ENCODE measurements around the gene MYO9A. TPM values are rescaled to one million over a fixed set of nuclear protein-coding genes. Genes with fewer than 3 reads are reported as not detected.

MYO9A gene
- total and polyA plus RNA-seq, 5 donors, result 4.9 to 35.8 (median 33.9) TPM

GRCh38 chr15:71815301-71815700, 302.6 kb downstream of the MYO9A start:
- intact Hi-C loops (cut with DNase I), result no loop called here
- ATAC-seq (no peak), DNase-seq (no peak)
- H3K4me3 ChIP-seq (ENCODE audit: low read length), result no peak overlapping the region
- H3K4me1 ChIP-seq (ENCODE audit: control insufficient read depth, insufficient read depth, low read length), result no peaks in the 10 kb centered on the region
- no peaks in the 10 kb centered on the region for H3K27me3 ChIP-seq (ENCODE audit: control insufficient read depth, insufficient read depth)
- WGBS, result 84% methylated on average over 3 of the region's 3 CpGs
- no peak overlapping the region for H3K27ac ChIP-seq (ENCODE audit: low read length)
- H3K9me3 ChIP-seq (ENCODE audit: control insufficient read depth, low read length), result no peaks in the 10 kb centered on the region

GRCh38 chr15:71813723-71814470, 304.1 kb downstream of the MYO9A start:
- DNase-seq, result peak in 1 of 3 donors; percentile 61
- Histone ChIP-seq H3K4me1 (ENCODE audit: control insufficient read depth, insufficient read depth, low read length) (no peaks in the 10 kb centered on the region), H3K4me3 (ENCODE audit: low read length) (no peak overlapping the region), H3K27ac (ENCODE audit: low read length) (no peak overlapping the region), H3K27me3 (ENCODE audit: control insufficient read depth, insufficient read depth) (no peaks in the 10 kb centered on the region), H3K9me3 (ENCODE audit: control insufficient read depth, low read length) (no peaks in the 10 kb centered on the region)
- 76% methylated on average over 9 of the region's 9 CpGs for WGBS
- no peak for ATAC-seq
- intact Hi-C loops (cut with DNase I), result no loop called here

GRCh38 chr15:71812966-71813722, 304.8 kb downstream of the MYO9A start:
- intact Hi-C loops (cut with DNase I), result no loop called here

GRCh38 chr15:71811752-71812735, 305.9 kb downstream of the MYO9A start:
- DNase-seq, result peak in 1 of 3 donors; percentile 57
- Histone ChIP-seq H3K27ac (ENCODE audit: low read length) (no peak overlapping the region), H3K27me3 (ENCODE audit: control insufficient read depth, insufficient read depth) (no peaks in the 10 kb centered on the region), H3K4me3 (ENCODE audit: low read length) (no peak overlapping the region), H3K9me3 (ENCODE audit: control insufficient read depth, low read length) (no peaks in the 10 kb centered on the region), H3K4me1 (ENCODE audit: control insufficient read depth, insufficient read depth, low read length) (peaks cover 2% of the 10 kb centered on the region)
- 91% methylated on average over 38 of the region's 38 CpGs for whole genome bisulfite sequencing
- intact Hi-C loops (cut with DNase I), result no loop called here
- ATAC-seq, result no peak

More at GRCh38 chr15:71812966-71813722, 304.8 kb downstream of the MYO9A start:
- DNase-seq (peak in 2 of 3 donors; percentile 70), ATAC-seq (peak; percentile 63 to 65)
- Histone ChIP-seq H3K4me1 (ENCODE audit: control insufficient read depth, insufficient read depth, low read length) (no peaks in the 10 kb centered on the region), H3K9me3 (ENCODE audit: control insufficient read depth, low read length) (no peaks in the 10 kb centered on the region), H3K27me3 (ENCODE audit: control insufficient read depth, insufficient read depth) (no peaks in the 10 kb centered on the region), H3K27ac (ENCODE audit: low read length) (no peak overlapping the region), H3K4me3 (ENCODE audit: low read length) (no peak overlapping the region)
- WGBS, result 89% methylated on average over 16 of the region's 16 CpGs

GRCh38 chr15:71811036-71811736, 306.8 kb downstream of the MYO9A start:
- WGBS, result 86% methylated on average over 27 of the region's 27 CpGs
- Histone ChIP-seq H3K27ac (ENCODE audit: low read length) (no peak overlapping the region), H3K4me1 (ENCODE audit: control insufficient read depth, insufficient read depth, low read length) (peaks cover 2% of the 10 kb centered on the region), H3K27me3 (ENCODE audit: control insufficient read depth, insufficient read depth) (no peaks in the 10 kb centered on the region), H3K9me3 (ENCODE audit: control insufficient read depth, low read length) (no peaks in the 10 kb centered on the region), H3K4me3 (ENCODE audit: low read length) (no peak overlapping the region)
- no peak for ATAC-seq
- intact Hi-C loops (cut with DNase I), result no loop called here
- DNase-seq, result no peak

- Histone ChIP-seq H3K4me1 (ENCODE audit: control insufficient read depth, insufficient read depth, low read length) (peaks cover 2% of the 10 kb centered on the region), H3K9me3 (ENCODE audit: control insufficient read depth, low read length) (no peaks in the 10 kb centered on the region), H3K4me3 (ENCODE audit: low read length) (no peak within 1 kb of the TSS), H3K27ac (ENCODE audit: low read length) (no peak within 1 kb of the TSS), H3K27me3 (ENCODE audit: control insufficient read depth, insufficient read depth) (no peaks in the 10 kb centered on the region)
- intact Hi-C loops (cut with DNase I), result no loop called here
- WGBS, result 85% methylated on average over 16 of the region's 16 CpGs
- no peak for ATAC-seq
- DNase-seq, result peak in 1 of 3 donors; percentile 59
Observed at GRCh38 chr15:71810256-71811035, 307.5 kb downstream of the MYO9A start, which contains the start of gene NR2E3. Gene NR2E3, plus strand, starts transcription at chr15:71810554. Its CDS starts 190 bp downstream, at chr15:71810744.

GRCh38 chr15:71809346-71809745, 308.6 kb downstream of the MYO9A start:
- H3K9me3 ChIP-seq (ENCODE audit: control insufficient read depth, low read length), result no peaks in the 10 kb centered on the region
- H3K4me1 ChIP-seq (ENCODE audit: control insufficient read depth, insufficient read depth, low read length), result peaks cover 2% of the 10 kb centered on the region
- WGBS, result 83% methylated on average over 8 of the region's 8 CpGs
- ATAC-seq, result no peak
- intact Hi-C loops (cut with DNase I), result loop anchor here in 2 of 4 donors (10.0 kb wide), 3 partner anchors 65 to 365 kb away; no protein-coding TSS in a partner anchor
- H3K27me3 ChIP-seq (ENCODE audit: control insufficient read depth, insufficient read depth), result no peaks in the 10 kb centered on the region
- no peak for DNase-seq
- H3K4me3 ChIP-seq (ENCODE audit: low read length), result no peak overlapping the region
- H3K27ac ChIP-seq (ENCODE audit: low read length), result no peak overlapping the region

- intact Hi-C loops (cut with DNase I), result loop anchor here in 2 of 4 donors (10.0 kb wide), 3 partner anchors 64 to 364 kb away; no protein-coding TSS in a partner anchor
- DNase-seq (no peak), ATAC-seq (peak in 1 of 2 donors; percentile 27)
- 58% methylated on average over 18 of the region's 18 CpGs for WGBS
- Histone ChIP-seq H3K4me1 (ENCODE audit: control insufficient read depth, insufficient read depth, low read length) (peaks cover 2% of the 10 kb centered on the region), H3K9me3 (ENCODE audit: control insufficient read depth, low read length) (no peaks in the 10 kb centered on the region), H3K27ac (ENCODE audit: low read length) (no peak overlapping the region), H3K27me3 (ENCODE audit: control insufficient read depth, insufficient read depth) (no peaks in the 10 kb centered on the region), H3K4me3 (ENCODE audit: low read length) (no peak overlapping the region)
Observed at GRCh38 chr15:71808311-71809020, 309.5 kb downstream of the MYO9A start.

- ATAC-seq (no peak), DNase-seq (no peak)
- WGBS, result 45% methylated on average over 4 of the region's 4 CpGs
- H3K9me3 ChIP-seq (ENCODE audit: control insufficient read depth, low read length), result no peaks in the 10 kb centered on the region
- no peak overlapping the region for H3K27ac ChIP-seq (ENCODE audit: low read length)
- H3K4me1 ChIP-seq (ENCODE audit: control insufficient read depth, insufficient read depth, low read length), result peaks cover 2% of the 10 kb centered on the region
- intact Hi-C loops (cut with DNase I), result loop anchor here in 2 of 4 donors (10.0 kb wide), 3 partner anchors 63 to 363 kb away; no protein-coding TSS in a partner anchor
- no peak overlapping the region for H3K4me3 ChIP-seq (ENCODE audit: low read length)
- no peaks in the 10 kb centered on the region for H3K27me3 ChIP-seq (ENCODE audit: control insufficient read depth, insufficient read depth)
Observed at GRCh38 chr15:71807691-71808091, 310.3 kb downstream of the MYO9A start.
